CD4-positive, alpha-beta T cell treated with Interleukin-10 for 1 hour (primary cell): ENCODE data around the gene SLC34A1.
A peak's percentile ranks its signal among the peaks of the same experiment; 100 is the strongest.
"Not testable (repeated sequence)": the region's sequence is repeated elsewhere in the genome, so short reads cannot be mapped to it uniquely, and the experiment has no call there.

Source experiments
- DNase-seq: peaks from one replicate; pipeline ENCODE4 v3.0.0-alpha.2; 2020

SLC34A1 gene

GRCh38 chr5:177384134-177384533, at the start of gene SLC34A1:
Gene SLC34A1 (plus strand): TSS chr5:177384434. CDS start chr5:177385742, 1,308 bp downstream.
- no peak for DNase-seq

GRCh38 chr5:177334781-177335700, 49.2 kb upstream of the SLC34A1 start:
- no peak for DNase-seq

- DNase-seq: no peak
These were observed 48.6 kb upstream of the SLC34A1 start for GRCh38 chr5:177335701-177336065.

- DNase-seq: peak; percentile 25
These were observed 48.1 kb upstream of the SLC34A1 start for GRCh38 chr5:177336112-177336511.

- no peak for DNase-seq
These were observed 47.4 kb upstream of the SLC34A1 start for GRCh38 chr5:177336603-177337494.

- no peak for DNase-seq
These were observed 45.8 kb upstream of the SLC34A1 start for GRCh38 chr5:177338251-177339106.

- no peak for DNase-seq
These were observed 45.1 kb upstream of the SLC34A1 start for GRCh38 chr5:177339107-177339638.

GRCh38 chr5:177343000-177343399, 41.2 kb upstream of the SLC34A1 start:
- DNase-seq: not testable (repeated sequence)

- DNase-seq: no peak
These were observed 40.5 kb upstream of the SLC34A1 start for GRCh38 chr5:177343777-177344176.

- DNase-seq: no peak
These were observed 39.3 kb upstream of the SLC34A1 start for GRCh38 chr5:177344891-177345290.

- no peak for DNase-seq
These were observed 37.4 kb upstream of the SLC34A1 start for GRCh38 chr5:177346820-177347219.

- no peak for DNase-seq
These were observed 36.5 kb upstream of the SLC34A1 start for GRCh38 chr5:177347699-177348098.

- no peak for DNase-seq
These were observed 34.9 kb upstream of the SLC34A1 start for GRCh38 chr5:177349362-177349647.

GRCh38 chr5:177349762-177350161, 34.5 kb upstream of the SLC34A1 start:
- no peak for DNase-seq

GRCh38 chr5:177350776-177351391, 33.4 kb upstream of the SLC34A1 start:
- no peak for DNase-seq

GRCh38 chr5:177351392-177352329, 32.6 kb upstream of the SLC34A1 start, which contains the start of gene LMAN2:
Gene LMAN2 (minus strand): TSS chr5:177351668. CDS start chr5:177351647, 21 bp downstream.
- DNase-seq: peak; percentile 95

GRCh38 chr5:177353093-177353492, 31.1 kb upstream of the SLC34A1 start:
- DNase-seq: no peak

- no peak for DNase-seq
These were observed 30.0 kb upstream of the SLC34A1 start for GRCh38 chr5:177354256-177354655.

GRCh38 chr5:177354711-177355110, 29.5 kb upstream of the SLC34A1 start:
- DNase-seq: no peak

GRCh38 chr5:177355162-177355867, 28.9 kb upstream of the SLC34A1 start:
- DNase-seq: no peak
